Upper lobe of left lung (tissue), 6 donors: ENCODE results near the gene FOXP4. TPM values are rescaled to one million over a fixed set of nuclear protein-coding genes. Genes with fewer than 3 reads are reported as not detected.

Source experiments
- ATAC-seq, 2 donors: fragments of 200-7000 bp; cut with Tn5 transposase; one replicate each; pipeline ENCODE4 v1.9.1; 2022; ENCODE audit warnings: mild to moderate bottlenecking in 2 of 2, moderate library complexity in 2 of 2; ENCODE audit not compliant: low FRiP score in 2 of 2
- DNase-seq, 2 donors: peaks; one replicate each; pipeline ENCODE4 v3.0.0-alpha.2; 2019 to 2020
- H3K27ac ChIP-seq, 4 donors: fragments of 200-600 bp; sonication (generic); one replicate each; pipeline ENCODE4 v1.5.1; 2016 to 2019
- H3K27me3 ChIP-seq, 4 donors: fragments of 200-600 bp; sonication (generic); one replicate each; pipeline ENCODE4 v1.5.1; 2017 to 2019
- H3K36me3 ChIP-seq, 4 donors: fragments of 200-600 bp; sonication (generic); one replicate each; pipeline ENCODE4 v1.5.1; 2016 to 2019
- H3K4me1 ChIP-seq, 4 donors: fragments of 200-600 bp; sonication (generic); one replicate each; pipeline ENCODE4 v1.5.1; 2018 to 2019
- H3K4me3 ChIP-seq, 4 donors: fragments of 200-600 bp; sonication (generic); one replicate each; pipeline ENCODE4 v1.5.1; 2017 to 2019; ENCODE audit warnings: mild to moderate bottlenecking in 2 of 4, moderate library complexity in 1 of 4
- H3K9me3 ChIP-seq, 4 donors: fragments of 200-600 bp; sonication (generic); one replicate each; pipeline ENCODE4 v1.5.1; 2018 to 2019
- EP300 ChIP-seq, 4 donors: sonication (generic); formaldehyde crosslinking; IDR thresholded peaks; one replicate each; pipeline ENCODE4 v1.5.1; 2017; ENCODE audit warnings: antibody characterized with exemption in 4 of 4, control low read depth in 2 of 4
- POLR2A ChIP-seq, 4 donors: fragments of 450-650 bp; IDR thresholded peaks; one replicate each; pipeline ENCODE4 v1.5.1; 2016 to 2017; ENCODE audit warnings: antibody characterized with exemption in 4 of 4, mild to moderate bottlenecking in 2 of 4
- POLR2AphosphoS5 ChIP-seq, 2 donors: sonication (generic); formaldehyde crosslinking; IDR thresholded peaks; one replicate each; pipeline ENCODE4 v1.5.1; 2017; ENCODE audit warnings: antibody characterized with exemption in 2 of 2
- WGBS, 2 donors: methylation state at CpG; one replicate each; pipeline ENCODE4 v1.1.5; 2017 to 2018; 5-methylcytosine and 5-hydroxymethylcytosine counted together
- total RNA-seq, 6 donors: library from RNA; depleted of rRNA in 4 of 6; stranded (reverse); fragments of >200 nt in 4 of 6; gene quantifications; one replicate each; pipeline versions ENCODE4 v1.1.0 to v1.2.1, GENCODE V29; 2016 to 2021
- TF ChIP-seq, protein P1 (sequence below), 6 experiments: fragments of 450-650 bp in 4 of 6; fragments of 200-600 bp in 2 of 6; sonication (generic) in 2 of 6; IDR thresholded peaks; one replicate each; pipeline ENCODE4 v1.5.1; 2016 to 2019; ENCODE audit warnings: antibody characterized with exemption in 6 of 6
- donor health status: DM: no; HTN: no; CAD: no; lungs with moderate emphysema.
- donor health status: DM: no; HTN: yes; CAD: no; lungs with severe emphysema.

FOXP4 gene
- total RNA-seq, 6 donors from 2014 or later, result 21.0 to 52.2 (median 27.7) TPM

DNA sequence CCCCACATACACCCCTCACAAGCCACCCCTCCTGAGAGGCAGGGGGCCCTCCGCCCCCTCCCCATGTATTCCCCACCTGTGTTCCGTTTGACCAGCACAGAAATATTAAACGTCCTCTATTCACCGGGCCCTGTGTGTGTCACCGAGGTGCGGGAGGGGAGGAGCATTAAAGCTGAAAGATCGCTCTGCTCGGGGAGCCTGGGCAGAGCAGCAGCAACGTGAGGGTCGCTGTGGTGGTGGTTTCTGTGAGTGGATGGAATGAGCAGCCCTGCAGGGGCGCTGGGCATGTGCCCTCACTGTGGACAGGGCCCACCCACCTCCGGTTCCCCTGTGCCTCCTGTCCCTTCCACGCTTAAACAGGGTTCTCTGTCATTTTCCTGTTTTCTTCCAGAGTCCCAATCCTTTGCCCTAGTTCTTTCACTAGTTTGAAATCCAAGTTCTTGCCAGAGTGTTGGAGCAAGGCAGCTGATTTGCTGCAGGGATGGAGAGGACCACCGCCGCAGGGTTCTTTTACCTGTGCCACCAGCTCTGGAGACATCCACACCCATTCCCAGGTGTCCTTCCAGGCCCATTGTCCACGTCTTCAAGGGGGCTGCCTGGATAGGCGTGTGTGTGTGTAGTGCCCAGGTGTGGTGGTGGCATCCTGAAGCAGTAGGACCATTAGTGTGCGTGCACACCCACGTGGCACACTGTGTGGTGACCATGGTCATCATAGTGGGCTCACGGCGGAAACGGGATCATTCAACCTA is 54.5 kb downstream of the FOXP4 start:
- H3K4me3 ChIP-seq, result no peak overlapping the region
- no peak overlapping the region for H3K27ac ChIP-seq
- DNase-seq (no peak), ATAC-seq (no peak)
- no peaks in the 10 kb centered on the region for H3K9me3 ChIP-seq
- H3K4me1 ChIP-seq, result peaks cover 7 to 13% (median 9%) of the 10 kb centered on the region in 4 donors
- H3K27me3 ChIP-seq, result no peaks in the 10 kb centered on the region
- 80 to 85% methylated on average over 22 of the region's 22 CpGs for WGBS, 2 donors
- TF ChIP-seq, protein P1, sequence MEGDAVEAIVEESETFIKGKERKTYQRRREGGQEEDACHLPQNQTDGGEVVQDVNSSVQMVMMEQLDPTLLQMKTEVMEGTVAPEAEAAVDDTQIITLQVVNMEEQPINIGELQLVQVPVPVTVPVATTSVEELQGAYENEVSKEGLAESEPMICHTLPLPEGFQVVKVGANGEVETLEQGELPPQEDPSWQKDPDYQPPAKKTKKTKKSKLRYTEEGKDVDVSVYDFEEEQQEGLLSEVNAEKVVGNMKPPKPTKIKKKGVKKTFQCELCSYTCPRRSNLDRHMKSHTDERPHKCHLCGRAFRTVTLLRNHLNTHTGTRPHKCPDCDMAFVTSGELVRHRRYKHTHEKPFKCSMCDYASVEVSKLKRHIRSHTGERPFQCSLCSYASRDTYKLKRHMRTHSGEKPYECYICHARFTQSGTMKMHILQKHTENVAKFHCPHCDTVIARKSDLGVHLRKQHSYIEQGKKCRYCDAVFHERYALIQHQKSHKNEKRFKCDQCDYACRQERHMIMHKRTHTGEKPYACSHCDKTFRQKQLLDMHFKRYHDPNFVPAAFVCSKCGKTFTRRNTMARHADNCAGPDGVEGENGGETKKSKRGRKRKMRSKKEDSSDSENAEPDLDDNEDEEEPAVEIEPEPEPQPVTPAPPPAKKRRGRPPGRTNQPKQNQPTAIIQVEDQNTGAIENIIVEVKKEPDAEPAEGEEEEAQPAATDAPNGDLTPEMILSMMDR (IDR thresholded peaks at IDR 0.05), result no peak
- peaks cover 0 to 37% (median 26%) of the 10 kb centered on the region in 4 donors for H3K36me3 ChIP-seq

DNA sequence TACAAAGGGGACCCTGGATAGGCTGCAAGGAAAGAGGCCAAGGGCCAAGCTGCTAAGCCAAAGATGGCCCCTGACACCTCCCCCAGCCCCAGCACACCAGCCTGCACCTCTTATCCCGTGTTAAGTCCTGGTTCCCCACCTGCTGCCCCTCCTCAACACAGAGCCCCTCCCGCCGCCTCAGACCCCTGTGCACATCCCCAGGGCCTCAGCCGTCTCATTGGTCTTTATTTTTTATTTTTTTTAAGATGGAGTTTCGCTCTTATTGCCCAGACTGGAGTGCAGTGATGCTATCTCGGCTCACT is 55.0 kb downstream of the FOXP4 start:
- H3K4me3 ChIP-seq, result no peak overlapping the region
- H3K27me3 ChIP-seq, result no peaks in the 10 kb centered on the region
- no peaks in the 10 kb centered on the region for H3K9me3 ChIP-seq
- 92 to 94% methylated on average over 6 of the region's 6 CpGs for WGBS, 2 donors
- peaks cover 0 to 31% (median 23%) of the 10 kb centered on the region in 4 donors for H3K36me3 ChIP-seq
- H3K4me1 ChIP-seq, result peaks cover 7 to 13% (median 9%) of the 10 kb centered on the region in 4 donors
- TF ChIP-seq POLR2AphosphoS5 (IDR thresholded peaks at IDR 0.05) (no peak), POLR2A (IDR thresholded peaks at IDR 0.05) (no peak), EP300 (IDR thresholded peaks at IDR 0.05) (no peak)
- TF ChIP-seq, protein P1 (IDR thresholded peaks at IDR 0.05), result no peak
- H3K27ac ChIP-seq, result no peak overlapping the region
- DNase-seq, result no peak
- ATAC-seq, result no peak

GRCh38 chr6:41602422-41602743 is 56.2 kb downstream of the FOXP4 start:
- TF ChIP-seq, protein P1 (IDR thresholded peaks at IDR 0.05), result no peak
- TF ChIP-seq POLR2A (IDR thresholded peaks at IDR 0.05), result no peak
- TF ChIP-seq POLR2AphosphoS5 (IDR thresholded peaks at IDR 0.05), result no peak
- TF ChIP-seq EP300 (IDR thresholded peaks at IDR 0.05), result no peak
- WGBS, 2 donors, result 58 to 75% methylated on average over 4 of the region's 4 CpGs
- ATAC-seq, result no peak
- Histone ChIP-seq H3K27me3 (no peaks in the 10 kb centered on the region), H3K9me3 (no peaks in the 10 kb centered on the region), H3K4me3 (no peak overlapping the region), H3K4me1 (peaks cover 7 to 13% (median 9%) of the 10 kb centered on the region in 4 donors), H3K36me3 (peaks cover 0 to 20% (median 13%) of the 10 kb centered on the region in 4 donors), H3K27ac (no peak overlapping the region)
- no peak for DNase-seq

DNA sequence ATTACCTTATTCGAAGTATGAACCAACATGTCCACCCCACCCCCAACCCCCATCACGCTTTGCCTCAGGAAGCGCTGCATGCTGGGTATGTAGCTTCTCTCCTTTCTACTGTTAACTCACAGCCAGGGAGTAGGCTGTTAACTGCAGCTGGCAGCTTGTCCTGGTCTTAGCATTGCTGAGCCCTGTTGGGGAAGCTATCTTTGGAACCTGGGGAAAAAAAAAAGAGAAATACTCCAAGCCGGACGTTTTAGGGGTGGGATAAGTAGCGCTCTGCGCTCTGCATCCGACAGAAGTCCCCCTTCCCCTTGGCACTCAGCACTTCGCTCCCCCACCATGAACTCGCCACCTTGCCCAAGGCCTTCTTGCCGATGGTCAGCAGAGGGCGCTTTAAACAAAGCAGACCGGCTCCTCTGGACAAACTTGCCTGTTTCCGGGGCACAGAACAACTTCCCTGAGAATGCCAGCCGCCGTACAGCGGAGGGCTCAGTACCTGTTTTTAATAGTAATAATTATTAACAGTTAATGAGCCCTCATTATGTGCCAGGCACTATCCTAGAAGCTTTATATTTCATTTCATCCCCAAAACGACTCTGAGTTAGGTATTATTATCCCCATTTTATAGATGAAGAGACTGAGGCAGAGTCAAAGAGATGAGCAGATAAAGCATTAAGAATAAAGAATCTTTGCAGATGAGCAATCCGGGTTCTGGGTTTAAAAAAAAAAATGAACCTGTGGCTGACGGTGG is 56.9 kb downstream of the FOXP4 start:
- Histone ChIP-seq H3K4me3 (no peak overlapping the region), H3K36me3 (peaks cover 0 to 14% (median 11%) of the 10 kb centered on the region in 4 donors), H3K27ac (no peak overlapping the region), H3K9me3 (no peaks in the 10 kb centered on the region), H3K27me3 (no peaks in the 10 kb centered on the region), H3K4me1 (peaks cover 7 to 13% (median 9%) of the 10 kb centered on the region in 4 donors)
- DNase-seq (peak in 1 of 2 donors; percentile 74), ATAC-seq (peak; percentile 76 to 88)
- WGBS, 2 donors, result 5 to 6% methylated on average over 20 of the region's 20 CpGs
- TF ChIP-seq POLR2A (IDR thresholded peaks at IDR 0.05) (no peak), POLR2AphosphoS5 (IDR thresholded peaks at IDR 0.05) (no peak), EP300 (IDR thresholded peaks at IDR 0.05) (no peak)
- TF ChIP-seq, protein P1 (IDR thresholded peaks at IDR 0.05), result peak; percentile 79 to 94 (median 84)
